Fibroblast of mammary gland (primary cell): ENCODE data around the gene BCL2L11.
"Not testable (repeated sequence)": the region's sequence is repeated elsewhere in the genome, so short reads cannot be mapped to it uniquely, and the experiment has no call there.

Source experiments
- DNase-seq: peaks from one replicate; pipeline ENCODE4 v3.0.0-alpha.2; 2010; ENCODE audit warnings: low read depth
- H3K4me3 ChIP-seq: 2 replicates; pipeline ENCODE4 v1.5.1; 2011; ENCODE audit warnings: low read depth, mild to moderate bottlenecking, low read length, moderate library complexity; ENCODE audit not compliant: control insufficient read depth
- TF ChIP-seq, protein P1 (sequence below): conservative IDR thresholded peaks from 2 replicates; pipeline ENCODE4 v1.5.1; 2011; ENCODE audit warnings: low read depth, low read length, inconsistent platforms; ENCODE audit not compliant: control insufficient read depth, insufficient read depth

The BCL2L11 gene

DNA sequence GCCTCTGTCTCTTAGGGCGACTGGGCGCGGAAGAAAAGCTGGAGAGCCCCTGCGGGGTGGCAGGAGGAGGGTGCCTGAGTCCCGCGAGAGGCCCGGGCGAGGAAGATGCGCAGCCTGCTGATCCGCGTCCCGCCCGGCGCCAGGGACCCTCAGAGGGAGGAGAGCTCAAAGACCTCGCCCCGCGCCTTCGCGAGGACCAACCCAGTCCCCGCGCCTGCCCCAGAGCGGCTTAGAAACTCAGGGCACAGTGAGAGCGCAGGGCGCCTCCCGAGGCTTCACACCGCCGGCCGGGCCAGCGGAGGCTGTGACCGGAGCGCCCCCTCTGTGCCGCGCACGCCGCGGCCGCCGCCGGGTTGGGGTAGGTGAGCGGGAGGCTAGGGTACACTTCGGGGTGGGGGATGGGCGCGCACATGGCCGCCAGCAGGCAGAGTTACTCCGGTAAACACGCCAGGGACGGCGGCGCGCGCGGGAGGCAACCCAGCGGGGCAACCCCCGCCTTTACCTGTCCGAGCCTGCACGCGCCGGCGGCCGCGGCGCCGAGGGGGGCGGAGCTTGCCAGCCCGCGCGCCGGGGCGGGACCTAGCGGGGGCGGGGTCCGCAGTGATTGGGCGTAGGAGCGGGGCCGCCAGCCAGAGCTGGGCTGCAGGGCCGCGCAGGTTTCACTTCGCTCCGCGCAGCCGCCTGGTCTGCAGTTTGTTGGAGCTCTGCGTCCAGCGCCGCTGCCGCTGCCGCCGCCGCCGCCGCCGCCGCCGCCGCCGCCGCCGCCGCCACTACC is at the start of gene BCL2L11:
Gene BCL2L11 (plus strand): TSS at position 662 of the 775 bp plus-strand sequence. CDS start 2,832 bp downstream, outside the sequence.
- TF ChIP-seq, protein P1, sequence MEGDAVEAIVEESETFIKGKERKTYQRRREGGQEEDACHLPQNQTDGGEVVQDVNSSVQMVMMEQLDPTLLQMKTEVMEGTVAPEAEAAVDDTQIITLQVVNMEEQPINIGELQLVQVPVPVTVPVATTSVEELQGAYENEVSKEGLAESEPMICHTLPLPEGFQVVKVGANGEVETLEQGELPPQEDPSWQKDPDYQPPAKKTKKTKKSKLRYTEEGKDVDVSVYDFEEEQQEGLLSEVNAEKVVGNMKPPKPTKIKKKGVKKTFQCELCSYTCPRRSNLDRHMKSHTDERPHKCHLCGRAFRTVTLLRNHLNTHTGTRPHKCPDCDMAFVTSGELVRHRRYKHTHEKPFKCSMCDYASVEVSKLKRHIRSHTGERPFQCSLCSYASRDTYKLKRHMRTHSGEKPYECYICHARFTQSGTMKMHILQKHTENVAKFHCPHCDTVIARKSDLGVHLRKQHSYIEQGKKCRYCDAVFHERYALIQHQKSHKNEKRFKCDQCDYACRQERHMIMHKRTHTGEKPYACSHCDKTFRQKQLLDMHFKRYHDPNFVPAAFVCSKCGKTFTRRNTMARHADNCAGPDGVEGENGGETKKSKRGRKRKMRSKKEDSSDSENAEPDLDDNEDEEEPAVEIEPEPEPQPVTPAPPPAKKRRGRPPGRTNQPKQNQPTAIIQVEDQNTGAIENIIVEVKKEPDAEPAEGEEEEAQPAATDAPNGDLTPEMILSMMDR, result no peak
- peak; percentile 80 for DNase-seq
- H3K4me3 ChIP-seq, result peak within 1 kb of the TSS; percentile 72

- no peak overlapping the region for H3K4me3 ChIP-seq
- peak; percentile 79 for DNase-seq
- TF ChIP-seq, protein P1, result no peak
These were observed 49.0 kb upstream of the BCL2L11 start for GRCh38 chr2:111071600-111072171.

DNA sequence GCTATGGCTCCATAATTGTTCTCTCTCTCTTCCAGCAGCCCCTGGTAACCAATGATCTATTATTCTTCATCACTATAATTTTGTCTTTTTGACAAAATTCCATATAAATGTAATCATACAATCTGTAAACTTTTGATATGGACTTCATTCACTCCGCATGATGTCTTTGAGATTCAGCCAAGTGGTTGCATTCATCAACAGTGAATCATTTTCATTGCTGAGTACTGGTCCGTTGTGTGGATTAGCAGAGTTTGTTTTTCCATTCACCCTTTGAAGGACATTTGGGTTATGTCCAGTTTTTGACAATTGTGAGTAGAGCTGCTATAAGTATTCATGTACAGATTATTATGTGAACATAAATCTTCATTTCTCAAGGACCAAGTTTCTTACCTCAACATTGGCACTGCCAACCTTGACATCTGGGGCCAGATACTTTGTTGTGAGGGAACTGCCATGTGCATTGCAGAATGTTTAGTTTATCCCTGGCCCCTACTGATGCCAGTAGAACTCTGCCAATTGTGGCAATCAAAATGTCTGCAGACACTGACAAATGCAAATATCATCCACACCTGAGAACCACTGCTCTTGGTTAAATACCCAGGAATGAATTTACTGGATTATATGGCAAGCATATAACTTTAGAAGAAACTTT is 48.4 kb upstream of the BCL2L11 start:
- peak; percentile 83 for DNase-seq
- TF ChIP-seq, protein P1, result no peak

DNA sequence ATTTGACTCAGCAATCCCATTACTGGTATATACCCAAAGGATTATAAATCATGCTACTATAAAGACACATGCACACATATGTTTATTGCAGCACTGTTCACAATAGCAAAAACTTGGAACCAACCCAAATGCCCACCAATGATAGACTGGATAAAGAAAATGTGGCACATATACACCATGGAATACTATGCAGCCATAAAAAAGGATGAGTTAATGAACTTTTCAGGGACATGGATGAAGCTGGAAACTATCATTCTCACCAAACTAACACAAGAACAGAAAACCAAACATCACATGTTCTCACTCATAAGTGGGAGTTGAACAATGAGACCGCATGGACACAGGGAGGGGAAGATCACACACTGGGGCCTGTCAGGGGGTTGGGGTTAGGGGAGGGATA is 38.1 kb upstream of the BCL2L11 start:
- not testable (repeated sequence) for H3K4me3 ChIP-seq, DNase-seq

More for the DNA sequence above, 48.4 kb upstream of the BCL2L11 start:
- H3K4me3 ChIP-seq, result no peak overlapping the region

GRCh38 chr2:111091811-111092211 is 28.9 kb upstream of the BCL2L11 start:
- no peak overlapping the region for H3K4me3 ChIP-seq
- TF ChIP-seq, protein P1, result no peak
- DNase-seq, result no peak

- H3K4me3 ChIP-seq, result no peak overlapping the region
- DNase-seq, result no peak
- TF ChIP-seq, protein P1, result no peak
These were observed 26.0 kb upstream of the BCL2L11 start for GRCh38 chr2:111094691-111095090.

- no peak overlapping the region for H3K4me3 ChIP-seq
- TF ChIP-seq, protein P1, result no peak
- DNase-seq, result no peak
These were observed 25.3 kb upstream of the BCL2L11 start for GRCh38 chr2:111095434-111095833.
